GM12874 (cell line): Measurements from ENCODE around the gene GRK5.
A peak's percentile ranks its signal among the peaks of the same experiment; 100 is the strongest.

Source experiments
- TF ChIP-seq, protein P1 (sequence below): IDR thresholded peaks from 2 replicates; pipeline ENCODE4 v1.5.1; 2011; ENCODE audit warnings: low read depth, mild to moderate bottlenecking, control low read depth, low read length, moderate library complexity; ENCODE audit not compliant: insufficient read depth

Gene GRK5

DNA sequence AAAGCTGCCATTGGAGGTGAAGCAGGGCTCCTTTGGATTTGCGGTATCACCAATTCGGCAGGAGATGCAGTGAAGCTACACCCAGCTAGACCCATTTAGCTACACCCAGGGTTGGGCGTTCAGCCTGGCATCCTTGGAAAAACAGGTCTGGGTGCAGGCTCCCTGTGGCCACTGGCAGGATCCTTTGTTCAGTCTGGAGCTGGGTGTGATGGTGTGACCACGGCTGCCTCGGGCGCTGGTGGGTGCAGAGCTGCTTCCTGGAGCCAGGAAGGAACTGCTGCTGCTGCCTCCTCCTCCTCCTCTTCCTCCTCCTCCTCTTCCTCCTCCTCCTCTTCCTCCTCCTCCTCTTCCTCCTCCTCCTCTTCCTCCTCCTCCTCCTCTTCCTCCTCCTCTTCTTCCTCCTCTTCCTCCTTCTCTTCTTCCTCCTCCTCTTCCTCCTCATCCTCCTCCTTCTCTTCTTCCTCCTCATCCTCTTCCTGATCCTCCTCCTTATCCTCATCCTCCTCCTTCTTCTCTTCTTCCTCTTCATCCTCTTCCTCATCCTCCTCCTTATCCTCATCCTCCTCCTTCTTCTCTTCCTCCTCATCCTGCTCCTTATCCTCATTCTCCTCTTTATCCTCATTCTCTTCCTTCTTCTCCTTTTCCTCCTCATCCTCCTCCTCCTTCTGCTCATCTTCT lies 84.0 kb downstream of the GRK5 start:
- TF ChIP-seq, protein P1, sequence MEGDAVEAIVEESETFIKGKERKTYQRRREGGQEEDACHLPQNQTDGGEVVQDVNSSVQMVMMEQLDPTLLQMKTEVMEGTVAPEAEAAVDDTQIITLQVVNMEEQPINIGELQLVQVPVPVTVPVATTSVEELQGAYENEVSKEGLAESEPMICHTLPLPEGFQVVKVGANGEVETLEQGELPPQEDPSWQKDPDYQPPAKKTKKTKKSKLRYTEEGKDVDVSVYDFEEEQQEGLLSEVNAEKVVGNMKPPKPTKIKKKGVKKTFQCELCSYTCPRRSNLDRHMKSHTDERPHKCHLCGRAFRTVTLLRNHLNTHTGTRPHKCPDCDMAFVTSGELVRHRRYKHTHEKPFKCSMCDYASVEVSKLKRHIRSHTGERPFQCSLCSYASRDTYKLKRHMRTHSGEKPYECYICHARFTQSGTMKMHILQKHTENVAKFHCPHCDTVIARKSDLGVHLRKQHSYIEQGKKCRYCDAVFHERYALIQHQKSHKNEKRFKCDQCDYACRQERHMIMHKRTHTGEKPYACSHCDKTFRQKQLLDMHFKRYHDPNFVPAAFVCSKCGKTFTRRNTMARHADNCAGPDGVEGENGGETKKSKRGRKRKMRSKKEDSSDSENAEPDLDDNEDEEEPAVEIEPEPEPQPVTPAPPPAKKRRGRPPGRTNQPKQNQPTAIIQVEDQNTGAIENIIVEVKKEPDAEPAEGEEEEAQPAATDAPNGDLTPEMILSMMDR, result no peak

DNA sequence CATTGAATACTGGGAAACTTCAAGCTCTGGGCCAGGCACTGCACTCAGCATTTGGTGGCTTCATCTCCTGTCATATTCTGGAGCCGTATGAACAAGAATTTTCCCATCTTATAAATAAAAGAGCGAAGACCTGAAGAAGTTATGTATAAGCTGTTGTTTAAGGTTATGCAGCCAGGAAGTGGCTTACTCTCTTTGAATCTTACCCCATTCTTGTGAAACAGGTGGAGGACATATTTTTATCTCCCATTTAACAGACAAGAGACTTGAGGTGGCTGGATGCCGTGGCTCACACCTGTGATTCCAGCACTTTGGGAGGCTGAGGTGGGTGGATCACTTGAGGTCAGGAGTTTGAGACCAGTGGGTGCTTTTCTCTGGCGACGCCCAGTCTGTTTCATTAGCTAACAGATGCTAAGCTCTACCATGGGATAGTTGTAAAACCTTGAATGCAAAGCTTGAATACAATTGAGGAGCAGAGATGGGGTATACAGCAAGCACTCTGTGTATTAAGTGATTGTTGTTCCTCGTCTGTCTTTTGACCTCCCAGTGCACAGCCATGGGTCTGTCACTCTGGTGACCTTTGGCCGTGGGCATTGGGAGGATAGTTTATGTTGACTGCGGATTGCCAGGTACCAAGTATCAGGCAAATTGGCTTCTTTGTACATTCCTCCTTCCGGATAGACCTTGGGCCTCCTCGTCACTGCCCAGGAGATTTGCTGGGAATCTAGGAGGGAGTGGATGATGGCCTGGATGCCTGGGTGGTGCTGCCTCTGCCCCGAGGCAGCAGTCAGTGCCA lies 85.8 kb downstream of the GRK5 start:
- TF ChIP-seq, protein P1, result no peak

DNA sequence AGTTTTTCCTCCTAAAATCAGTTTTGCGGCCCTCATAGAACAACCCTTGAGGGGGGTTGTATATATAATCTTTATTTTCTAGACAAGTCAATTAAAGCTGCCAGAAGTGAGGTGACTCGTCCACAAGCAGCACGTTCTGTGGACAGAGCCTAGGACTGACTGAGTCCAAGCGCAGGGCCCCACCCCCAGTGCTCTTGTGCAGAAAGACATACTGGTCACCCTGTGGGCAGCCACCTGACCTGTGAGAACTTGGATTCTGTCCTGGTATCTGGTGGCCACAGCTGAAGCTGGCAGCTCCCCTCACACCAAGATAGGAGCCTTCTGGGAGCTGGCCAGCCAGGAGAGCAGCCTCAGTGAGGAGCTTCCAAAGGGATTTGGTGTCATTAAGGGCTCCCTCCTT lies 89.3 kb downstream of the GRK5 start:
- TF ChIP-seq, protein P1, result no peak

DNA sequence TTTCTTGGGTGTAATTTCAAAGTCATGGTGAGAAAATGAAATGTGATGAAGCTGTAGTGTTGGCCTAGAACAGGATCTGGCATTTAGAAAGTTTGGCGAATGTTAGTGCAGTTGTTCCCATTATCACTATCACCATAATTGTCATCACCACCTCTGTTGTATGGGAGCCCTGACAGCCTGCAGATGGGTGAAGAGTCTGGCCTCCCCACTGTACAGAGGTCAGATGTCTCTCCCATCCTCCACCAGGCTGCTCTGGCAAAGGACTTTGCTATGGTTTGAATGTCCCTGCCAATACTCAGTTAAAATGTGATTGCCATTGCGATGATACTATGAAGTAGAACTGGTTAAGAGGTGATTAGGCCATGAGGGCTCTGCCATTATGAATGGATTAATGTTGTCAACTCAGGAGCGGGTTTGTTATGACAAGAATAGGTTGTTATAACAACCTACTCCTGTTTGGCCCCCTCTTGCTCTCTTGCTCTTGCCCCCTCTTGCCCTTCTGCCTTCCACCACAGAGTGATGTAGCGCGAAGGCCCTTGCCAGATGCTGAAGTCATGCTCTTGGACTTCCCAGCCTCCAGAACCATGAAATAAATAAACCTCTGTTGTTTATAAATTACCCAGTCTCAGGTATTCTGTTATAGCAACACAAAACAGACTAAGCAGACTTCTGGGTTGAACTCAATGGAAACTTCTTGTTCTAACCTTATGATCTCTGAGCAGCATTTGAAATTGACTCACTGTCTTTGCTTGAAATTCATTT lies 90.0 kb downstream of the GRK5 start:
- TF ChIP-seq, protein P1, result no peak

- TF ChIP-seq, protein P1, result no peak
Measured at GRCh38 chr10:119298810-119299209, 91.4 kb downstream of the GRK5 start.

DNA sequence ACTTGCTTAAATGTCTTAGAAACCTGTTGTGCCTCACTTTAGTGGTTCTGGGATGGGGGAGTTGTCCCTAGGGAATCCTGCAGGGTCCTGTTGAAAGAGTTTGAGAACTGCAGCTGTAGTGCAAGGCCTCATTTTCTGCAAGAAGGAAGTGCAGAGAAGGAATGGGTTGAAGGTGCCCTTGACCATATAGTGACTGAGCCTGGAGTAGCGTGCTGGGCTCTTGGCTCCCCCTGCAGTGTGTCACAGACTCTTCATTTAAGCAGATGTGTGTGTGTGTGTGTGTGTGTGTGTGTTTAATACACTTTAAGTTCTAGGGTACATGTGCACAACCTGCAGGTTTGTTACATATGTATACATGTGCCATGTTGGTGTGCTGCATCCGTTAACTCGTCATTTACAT lies 92.2 kb downstream of the GRK5 start:
- TF ChIP-seq, protein P1, result peak; percentile 20; the same call in 1 of the 2 replicates

GRCh38 chr10:119301397-119301796 lies 94.0 kb downstream of the GRK5 start:
- TF ChIP-seq, protein P1, result no peak
